ENCODE measurements around the gene CAPN14.
A peak's percentile ranks its signal among the peaks of the same experiment; 100 is the strongest.

DNA sequence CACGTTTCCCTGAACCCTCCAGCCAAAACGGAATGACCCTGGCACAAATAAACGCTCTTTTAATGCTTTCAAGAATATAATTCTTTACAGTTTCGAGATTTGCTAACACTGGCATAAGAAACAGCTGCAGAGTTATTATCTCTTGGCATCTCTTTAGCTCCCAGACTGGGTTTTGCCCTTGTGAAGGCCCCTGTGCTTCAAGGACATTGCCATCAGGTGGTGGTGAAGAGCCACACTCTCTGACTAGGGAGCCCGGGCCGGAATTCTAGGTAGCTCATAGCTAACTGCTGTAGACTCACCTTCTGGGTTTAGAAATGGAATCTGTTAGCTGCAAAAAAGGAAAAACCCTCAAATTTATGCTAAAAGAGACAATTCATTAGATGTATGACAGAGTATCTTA is 65.8 kb downstream of the CAPN14 start:
- TF ChIP-seq SIN3A (IDR thresholded peaks at IDR 0.05; ENCODE audit: low read depth) (no peak), POLR2A (IDR thresholded peaks at IDR 0.05; ENCODE audit: borderline replicate concordance, extremely low read depth, insufficient read depth, insufficient read length) (no peak), CBX3 (IDR thresholded peaks at IDR 0.05; ENCODE audit: low read depth) (no peak), CEBPB (IDR thresholded peaks at IDR 0.05; ENCODE audit: low read depth) (no peak), JUND (IDR thresholded peaks at IDR 0.05) (no peak)
- TF ChIP-seq, protein P1, sequence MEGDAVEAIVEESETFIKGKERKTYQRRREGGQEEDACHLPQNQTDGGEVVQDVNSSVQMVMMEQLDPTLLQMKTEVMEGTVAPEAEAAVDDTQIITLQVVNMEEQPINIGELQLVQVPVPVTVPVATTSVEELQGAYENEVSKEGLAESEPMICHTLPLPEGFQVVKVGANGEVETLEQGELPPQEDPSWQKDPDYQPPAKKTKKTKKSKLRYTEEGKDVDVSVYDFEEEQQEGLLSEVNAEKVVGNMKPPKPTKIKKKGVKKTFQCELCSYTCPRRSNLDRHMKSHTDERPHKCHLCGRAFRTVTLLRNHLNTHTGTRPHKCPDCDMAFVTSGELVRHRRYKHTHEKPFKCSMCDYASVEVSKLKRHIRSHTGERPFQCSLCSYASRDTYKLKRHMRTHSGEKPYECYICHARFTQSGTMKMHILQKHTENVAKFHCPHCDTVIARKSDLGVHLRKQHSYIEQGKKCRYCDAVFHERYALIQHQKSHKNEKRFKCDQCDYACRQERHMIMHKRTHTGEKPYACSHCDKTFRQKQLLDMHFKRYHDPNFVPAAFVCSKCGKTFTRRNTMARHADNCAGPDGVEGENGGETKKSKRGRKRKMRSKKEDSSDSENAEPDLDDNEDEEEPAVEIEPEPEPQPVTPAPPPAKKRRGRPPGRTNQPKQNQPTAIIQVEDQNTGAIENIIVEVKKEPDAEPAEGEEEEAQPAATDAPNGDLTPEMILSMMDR (IDR thresholded peaks at IDR 0.05 in 2 of 3, conservative IDR thresholded peaks at IDR 0.05 in 1 of 3; ENCODE audit: borderline replicate concordance in 1 of 3, insufficient read depth in 1 of 3, low read depth in 2 of 3, low read length in 2 of 3) = peak in 2 of 3 experiments; percentile 16; a peak in 1 of 6 replicates
